ENCODE results near the gene EDN3.

DNA sequence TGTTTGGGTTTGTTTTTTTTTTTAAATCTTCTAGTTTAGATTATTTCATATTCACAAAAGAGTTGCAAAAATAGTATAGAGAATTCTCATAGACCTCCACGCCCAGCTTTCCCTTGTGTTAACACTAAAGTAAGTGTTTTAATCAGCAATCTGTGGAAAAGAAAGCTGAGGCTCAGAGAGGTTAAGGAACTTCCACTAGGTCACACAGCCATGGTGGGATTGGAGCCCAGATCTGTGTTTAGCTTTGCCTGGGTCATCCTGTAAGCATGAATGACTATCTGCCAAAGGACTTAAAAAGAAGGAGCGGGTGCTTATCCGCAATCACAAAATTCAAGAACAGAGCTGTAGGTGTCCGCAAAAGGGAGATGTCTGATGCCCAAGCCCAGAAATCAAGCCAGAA lies 60.5 kb downstream of the EDN3 start:
- TF ChIP-seq POLR2A (IDR thresholded peaks at IDR 0.05; ENCODE audit: low read depth, low read length) (no peak), TAF1 (IDR thresholded peaks at IDR 0.05; ENCODE audit: low read depth, low read length) (no peak), POLR2AphosphoS5 (IDR thresholded peaks at IDR 0.05; ENCODE audit: low read depth, low read length) (no peak), PAX5 (IDR thresholded peaks at IDR 0.05; ENCODE audit: insufficient read depth, low read length, severe bottlenecking) (no peak), POU2F2 (IDR thresholded peaks at IDR 0.05; ENCODE audit: low read depth, low read length) (no peak), SPI1 (IDR thresholded peaks at IDR 0.05; ENCODE audit: low read depth, low read length) (no peak)

Data from GM12891 (cell line).